ENCODE data around the gene TBC1D17.

GRCh38 chr19:49892716-49893115, 15.2 kb downstream of the TBC1D17 start:
- TF ChIP-seq CTCF (IDR thresholded peaks at IDR 0.05; ENCODE audit: low read length) (no peak), EZH2 (optimal IDR thresholded peaks at IDR 0.05; ENCODE audit: low read depth, low read length) (no peak), EZH2phosphoT487 (IDR thresholded peaks at IDR 0.05; ENCODE audit: low read length) (no peak)

Measured in MM.1S (cell line).